GM19351 (cell line): Measurements from ENCODE around the gene C16orf86.

Experiments
- ATAC-seq: cut with Tn5 transposase; IDR thresholded peaks from one replicate; pipeline ENCODE4 v1.9.1; 2021; ENCODE audit warnings: mild to moderate bottlenecking, moderate library complexity; ENCODE audit not compliant: unreplicated experiment

The C16orf86 gene

DNA sequence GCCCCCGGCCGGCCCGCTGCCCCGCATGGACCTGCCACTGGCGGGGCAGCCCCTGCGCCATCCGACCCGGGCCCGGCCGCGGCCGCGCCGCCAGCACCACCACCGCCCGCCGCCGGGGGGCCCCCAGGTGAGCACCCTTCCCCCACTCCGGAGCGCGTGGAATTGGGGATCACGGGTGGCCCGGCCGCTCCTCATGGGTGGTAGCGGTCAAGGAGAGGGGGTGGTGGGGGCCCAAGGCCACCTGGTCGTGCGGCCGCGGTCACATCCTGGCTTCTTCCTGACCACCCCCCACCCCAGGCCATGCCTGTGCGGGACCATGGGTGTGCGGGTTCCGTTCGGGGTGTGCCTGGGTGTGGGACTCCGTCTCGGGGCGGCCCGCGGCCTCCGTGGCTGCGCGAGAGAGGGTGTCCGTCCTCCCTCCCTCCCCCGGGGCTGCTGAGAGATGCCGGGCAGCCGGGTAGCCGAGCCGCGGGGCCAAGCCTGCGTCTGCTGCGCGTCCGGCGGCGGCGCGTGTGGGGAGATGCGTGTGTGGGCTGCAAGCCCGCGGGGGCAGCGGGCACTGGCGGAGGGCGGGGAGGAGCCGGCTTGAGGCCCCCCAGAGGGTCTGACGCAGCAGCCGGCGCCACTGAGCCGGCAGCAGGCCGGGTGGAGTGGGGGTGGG, 13.4 kb upstream of the C16orf86 start:
- ATAC-seq = no peak

DNA sequence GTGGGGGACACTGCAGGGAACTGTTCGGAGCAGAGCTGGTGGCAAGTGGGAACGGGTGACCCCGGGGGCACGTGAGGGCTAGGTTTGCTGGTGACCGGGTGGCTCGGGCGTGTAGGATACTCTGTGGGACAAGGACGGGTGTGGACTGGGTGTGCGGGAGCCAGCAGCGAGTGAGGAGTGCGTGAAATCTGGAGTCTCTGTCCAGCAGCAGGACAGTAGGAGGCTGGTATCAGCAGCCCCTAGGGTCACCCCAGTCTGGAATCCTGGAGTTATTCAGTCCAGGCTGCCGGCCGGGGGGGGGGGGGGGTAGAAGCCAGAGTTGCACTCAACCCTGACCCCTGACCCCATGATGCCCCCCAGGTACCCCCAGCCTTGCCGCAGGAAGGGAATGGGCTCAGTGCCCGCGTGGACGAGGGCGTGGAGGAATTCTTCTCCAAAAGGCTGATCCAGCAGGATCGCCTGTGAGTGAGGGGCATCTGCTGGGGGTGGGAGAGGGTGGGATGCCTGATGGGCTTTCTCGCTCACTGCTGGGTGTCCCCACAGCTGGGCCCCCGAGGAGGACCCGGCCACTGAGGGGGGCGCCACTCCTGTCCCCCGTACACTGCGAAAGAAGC, 12.7 kb upstream of the C16orf86 start:
- ATAC-seq = no peak

DNA sequence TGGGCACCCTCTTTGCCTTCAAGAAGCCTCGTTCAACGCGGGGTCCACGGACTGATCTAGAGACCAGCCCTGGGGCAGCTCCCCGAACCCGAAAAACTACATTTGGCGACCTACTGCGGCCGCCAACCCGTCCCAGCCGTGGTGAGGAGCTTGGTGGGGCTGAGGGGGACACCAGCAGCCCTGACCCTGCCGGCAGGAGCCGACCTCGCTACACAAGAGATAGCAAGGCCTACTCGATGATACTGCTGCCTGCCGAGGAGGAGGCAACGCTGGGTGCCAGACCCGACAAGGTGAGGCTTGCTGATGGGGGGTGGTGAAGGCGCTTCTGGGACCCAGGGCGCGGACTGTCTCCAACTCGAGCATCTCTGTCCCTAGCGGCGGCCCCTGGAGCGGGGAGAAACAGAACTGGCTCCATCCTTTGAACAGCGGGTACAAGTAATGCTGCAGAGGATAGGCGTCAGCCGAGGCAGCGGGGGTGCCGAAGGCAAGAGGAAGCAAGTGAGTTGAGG, 12.2 kb upstream of the C16orf86 start:
- ATAC-seq = no peak

DNA sequence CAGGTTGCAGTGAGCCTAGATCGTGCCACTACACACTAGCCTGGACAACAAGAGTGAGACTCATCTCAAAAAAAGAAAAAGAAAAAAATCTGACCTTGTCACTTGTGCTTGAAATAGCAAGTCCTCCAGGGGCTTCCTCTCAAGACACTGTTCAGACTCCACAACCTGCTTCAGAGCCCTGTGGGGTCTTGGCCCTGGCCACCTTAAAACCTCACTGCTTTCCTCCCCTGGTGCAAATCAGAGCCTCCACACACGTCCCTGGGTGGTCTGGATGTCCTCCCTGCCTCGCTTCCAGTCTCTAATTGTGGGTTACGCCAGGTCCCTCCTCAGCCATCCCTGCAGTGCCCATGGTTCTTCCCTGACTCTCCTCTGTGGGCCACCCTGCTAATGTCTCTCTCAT, 11.3 kb upstream of the C16orf86 start:
- ATAC-seq = no peak

DNA sequence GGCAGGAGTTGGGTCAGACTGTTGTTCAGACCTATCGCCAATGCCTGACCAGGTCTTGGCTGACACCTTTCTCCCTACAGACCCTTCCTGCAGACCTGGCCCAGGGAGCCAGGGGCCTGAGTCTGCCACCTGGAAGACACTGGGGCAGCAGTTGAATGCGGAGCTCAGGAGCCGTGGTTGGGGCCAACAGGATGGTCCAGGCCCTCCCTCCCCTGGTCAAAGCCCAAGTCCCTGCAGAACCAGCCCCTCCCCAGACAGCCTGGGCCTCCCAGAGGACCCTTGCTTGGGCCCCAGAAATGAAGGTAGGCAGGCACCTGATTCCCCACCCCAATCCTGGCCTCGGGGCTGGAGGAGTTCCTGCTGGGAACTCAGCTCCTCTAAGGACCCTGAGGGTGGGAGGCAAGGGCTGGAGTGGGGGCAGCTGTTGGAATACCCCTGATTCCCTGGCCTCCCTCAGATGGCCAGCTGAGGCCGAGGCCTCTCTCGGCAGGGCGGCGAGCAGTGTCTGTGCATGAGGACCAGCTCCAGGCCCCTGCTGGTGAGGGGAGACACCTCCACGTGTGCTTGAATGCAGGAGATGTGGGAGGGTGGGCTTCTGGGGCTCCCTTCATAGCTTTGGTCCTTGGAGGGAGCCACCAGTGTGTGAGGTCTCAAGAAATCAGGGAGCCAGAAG, 10.1 kb upstream of the C16orf86 start:
- no peak for ATAC-seq

DNA sequence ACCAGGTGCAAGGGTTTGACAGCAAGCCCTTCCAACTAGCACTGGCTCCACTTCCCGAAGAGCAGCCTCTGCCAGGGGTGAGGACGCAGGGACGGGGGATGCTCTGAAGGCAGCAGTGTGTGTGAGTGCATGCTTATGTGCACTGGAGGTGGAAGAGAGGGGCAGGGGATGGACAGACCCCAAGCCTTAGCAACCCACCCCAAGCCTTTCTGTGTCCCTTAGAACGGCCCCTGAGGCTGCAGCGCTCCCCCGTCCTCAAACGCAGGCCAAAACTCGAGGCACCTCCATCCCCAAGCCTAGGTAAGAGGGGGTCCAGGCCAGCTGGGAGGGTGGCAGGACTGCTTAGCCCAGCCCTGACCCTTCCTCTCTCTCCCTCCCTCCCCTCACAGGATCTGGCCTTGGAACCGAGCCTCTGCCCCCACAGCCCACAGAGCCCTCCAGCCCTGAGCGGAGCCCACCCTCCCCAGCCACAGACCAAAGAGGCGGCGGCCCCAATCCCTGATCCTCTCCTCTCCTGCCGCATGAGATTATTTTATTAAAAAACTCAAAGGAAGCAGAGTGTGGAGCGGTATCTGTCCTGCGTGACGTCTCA, 9.5 kb upstream of the C16orf86 start:
- ATAC-seq = no peak

DNA sequence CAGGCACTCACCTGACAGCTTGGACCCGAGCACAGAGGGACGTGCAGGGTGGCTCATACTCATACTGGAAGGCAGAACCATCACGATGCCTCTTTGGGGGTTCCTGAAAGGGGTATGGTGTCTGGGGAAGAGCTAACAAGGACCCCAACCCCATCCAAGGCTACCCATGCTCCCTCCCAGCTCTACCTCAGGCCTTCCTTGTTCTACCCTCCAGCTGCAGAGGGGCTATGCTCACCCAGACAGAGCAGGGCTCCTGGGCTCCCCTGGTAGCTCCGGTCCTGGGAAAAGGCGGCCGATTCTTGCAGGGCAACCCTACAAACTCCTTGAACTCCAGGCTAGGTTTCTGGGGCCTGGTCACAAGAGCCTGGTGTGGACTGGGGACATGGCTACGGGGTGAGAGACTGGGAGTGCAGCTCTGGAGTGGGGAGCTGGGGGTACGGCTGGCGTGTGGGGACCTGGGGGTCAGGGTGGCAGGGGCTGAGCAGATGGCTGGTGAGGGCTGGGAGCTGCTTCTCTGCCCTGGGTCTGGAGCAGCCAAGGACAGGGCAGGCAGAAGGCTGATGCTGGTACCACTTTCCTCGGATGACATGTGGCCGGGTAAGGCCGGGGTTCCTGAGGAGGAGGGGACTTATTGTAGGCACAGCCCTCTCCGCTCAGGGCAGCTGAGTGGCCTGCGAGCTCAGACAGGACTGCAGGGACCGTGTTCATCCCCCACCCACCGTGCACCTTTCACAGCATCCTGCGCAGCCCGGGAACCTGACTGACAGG, 8.7 kb upstream of the C16orf86 start:
- no peak for ATAC-seq

DNA sequence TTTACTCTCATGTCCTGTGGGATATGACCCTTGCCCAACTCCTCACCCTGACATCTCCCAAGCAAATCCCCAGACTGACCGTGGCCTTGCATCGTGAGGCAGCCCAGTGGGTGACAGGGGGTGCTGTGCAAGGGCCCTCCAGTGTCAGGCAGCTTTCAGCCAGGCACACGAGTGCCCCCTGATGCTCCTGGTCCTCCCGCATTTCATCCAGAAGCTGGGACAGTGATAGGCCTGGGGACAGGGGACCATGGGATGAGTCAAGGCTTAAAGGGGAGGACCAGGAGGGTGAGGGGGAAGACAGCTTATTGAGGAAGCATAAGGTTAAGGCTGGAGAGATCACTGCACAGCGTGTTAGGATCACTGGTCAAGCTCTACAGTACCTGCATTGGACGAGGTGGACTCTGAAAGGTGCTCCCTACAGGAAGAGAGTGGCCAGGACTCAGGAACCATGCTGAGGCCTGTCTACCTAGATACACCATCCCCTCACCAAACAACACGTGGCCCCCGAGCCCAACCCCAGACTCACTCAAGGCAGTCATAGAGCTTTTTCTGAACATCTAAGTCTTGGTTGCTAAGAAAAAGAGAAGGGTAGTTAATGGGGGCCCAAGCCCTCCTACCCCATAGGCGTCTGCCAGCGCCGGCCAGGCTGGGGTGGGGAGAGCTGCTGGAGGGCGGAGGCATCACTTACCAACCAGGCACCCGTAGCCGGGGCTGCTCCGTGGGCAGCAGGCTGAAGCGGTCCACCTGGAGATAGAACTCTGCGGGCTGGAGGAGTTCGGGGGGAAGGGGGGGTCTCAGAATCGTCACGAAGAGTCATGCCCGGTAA, 7.6 kb upstream of the C16orf86 start:
- no peak for ATAC-seq

DNA sequence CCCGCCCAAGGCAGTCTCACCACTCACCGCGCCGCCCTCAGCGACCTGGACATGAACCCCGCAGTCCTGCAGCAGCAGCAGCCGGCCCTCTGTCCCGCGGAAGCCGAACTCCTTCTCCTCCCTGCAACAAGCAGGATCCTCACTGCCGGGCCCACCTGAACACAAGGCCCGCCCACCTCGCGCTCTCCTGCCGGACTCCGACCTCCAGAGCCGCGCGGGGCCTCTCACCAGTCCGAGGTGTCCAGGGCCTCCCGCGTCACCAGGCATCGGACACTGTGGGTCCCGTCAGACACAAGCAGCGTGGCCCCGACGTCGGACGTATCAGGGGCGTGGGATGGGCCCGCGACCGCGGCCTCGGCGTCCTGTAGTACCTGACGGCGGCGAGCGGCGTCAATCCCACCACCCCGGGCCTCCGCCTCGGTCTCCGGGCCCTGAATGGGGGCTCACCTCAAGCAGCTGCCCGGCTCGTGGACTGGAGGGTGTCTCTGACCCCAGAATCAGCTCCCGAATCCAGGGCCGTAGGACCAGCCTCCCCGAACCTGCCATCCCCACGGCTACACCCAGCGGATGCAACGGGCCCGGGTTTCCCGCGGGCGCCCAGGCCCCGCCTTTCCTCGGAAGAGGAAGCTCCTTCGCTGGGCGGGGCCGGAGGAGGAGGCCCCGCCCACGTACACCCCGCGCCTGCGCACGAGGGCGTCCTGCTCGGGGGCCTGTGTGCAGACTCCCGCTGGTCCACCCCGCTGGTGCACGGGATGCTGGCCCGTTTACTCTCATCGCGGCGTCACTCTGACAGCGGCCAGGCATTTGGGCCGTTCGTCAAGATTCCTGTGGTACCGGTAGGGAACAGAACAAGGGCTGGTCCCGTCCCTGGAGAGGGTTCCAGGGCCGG, 6.7 kb upstream of the C16orf86 start, which contains the start of gene ACD:
Gene ACD, minus strand, starts transcription at position 586 of the 889 bp plus-strand sequence. Its CDS starts 40 bp downstream, at position 546.
- ATAC-seq = peak; percentile 45

DNA sequence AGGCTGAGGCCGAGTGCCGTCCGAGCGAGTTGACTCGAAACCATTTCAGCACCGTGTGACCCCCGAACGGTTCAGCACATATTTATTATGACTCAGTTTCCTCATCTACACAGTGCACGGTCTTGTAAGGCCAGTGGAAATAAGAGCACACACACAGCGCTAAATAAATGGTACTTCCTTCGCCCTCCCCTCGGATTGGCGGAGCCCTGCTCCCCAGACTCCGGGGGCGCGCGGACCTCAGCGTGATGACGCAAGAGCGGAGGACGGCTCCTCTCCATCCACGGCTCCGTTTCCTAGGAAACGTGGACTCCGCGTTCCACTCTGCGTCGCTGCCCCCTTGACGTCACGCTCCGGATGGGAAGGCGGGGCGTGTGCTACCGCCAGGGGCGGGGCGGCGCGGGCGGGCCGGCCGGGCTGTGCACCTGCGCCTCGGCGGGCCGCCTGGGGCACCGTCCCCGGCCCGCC, 6.0 kb upstream of the C16orf86 start, which contains the start of gene PARD6A:
Gene PARD6A, plus strand, starts transcription at position 397 of the 465 bp plus-strand sequence. CDS start 79 bp downstream, outside the sequence.
- peak; percentile 72 for ATAC-seq

DNA sequence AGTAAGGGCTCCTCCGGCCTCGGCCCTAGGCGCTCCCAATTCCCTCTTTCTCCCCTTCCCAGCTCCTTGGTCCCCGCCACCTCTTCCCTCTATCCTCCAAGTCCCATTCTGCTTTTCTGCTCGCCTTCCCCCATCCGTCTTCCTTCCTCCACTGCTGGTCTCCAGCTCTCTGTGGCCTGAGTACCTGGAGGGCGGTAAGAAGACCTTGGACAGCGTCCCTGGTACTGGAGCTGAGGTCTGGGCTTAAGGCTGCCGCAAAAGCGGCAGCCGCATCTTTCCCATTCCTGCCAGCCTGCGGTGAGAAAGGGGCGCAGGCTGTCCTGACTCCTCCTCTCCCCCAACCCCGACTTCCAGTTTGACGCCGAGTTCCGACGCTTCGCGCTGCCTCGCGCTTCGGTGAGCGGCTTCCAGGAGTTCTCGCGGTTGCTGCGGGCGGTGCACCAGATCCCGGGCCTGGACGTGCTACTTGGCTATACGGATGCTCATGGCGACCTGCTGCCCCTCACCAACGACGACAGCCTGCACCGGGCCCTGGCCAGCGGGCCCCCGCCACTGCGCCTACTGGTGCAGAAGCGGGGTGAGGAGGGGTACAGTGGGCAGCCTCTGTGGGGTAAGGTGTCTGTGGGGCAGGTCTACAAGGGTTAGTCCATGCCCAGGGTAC, 5.4 kb upstream of the C16orf86 start:
- ATAC-seq = no peak

DNA sequence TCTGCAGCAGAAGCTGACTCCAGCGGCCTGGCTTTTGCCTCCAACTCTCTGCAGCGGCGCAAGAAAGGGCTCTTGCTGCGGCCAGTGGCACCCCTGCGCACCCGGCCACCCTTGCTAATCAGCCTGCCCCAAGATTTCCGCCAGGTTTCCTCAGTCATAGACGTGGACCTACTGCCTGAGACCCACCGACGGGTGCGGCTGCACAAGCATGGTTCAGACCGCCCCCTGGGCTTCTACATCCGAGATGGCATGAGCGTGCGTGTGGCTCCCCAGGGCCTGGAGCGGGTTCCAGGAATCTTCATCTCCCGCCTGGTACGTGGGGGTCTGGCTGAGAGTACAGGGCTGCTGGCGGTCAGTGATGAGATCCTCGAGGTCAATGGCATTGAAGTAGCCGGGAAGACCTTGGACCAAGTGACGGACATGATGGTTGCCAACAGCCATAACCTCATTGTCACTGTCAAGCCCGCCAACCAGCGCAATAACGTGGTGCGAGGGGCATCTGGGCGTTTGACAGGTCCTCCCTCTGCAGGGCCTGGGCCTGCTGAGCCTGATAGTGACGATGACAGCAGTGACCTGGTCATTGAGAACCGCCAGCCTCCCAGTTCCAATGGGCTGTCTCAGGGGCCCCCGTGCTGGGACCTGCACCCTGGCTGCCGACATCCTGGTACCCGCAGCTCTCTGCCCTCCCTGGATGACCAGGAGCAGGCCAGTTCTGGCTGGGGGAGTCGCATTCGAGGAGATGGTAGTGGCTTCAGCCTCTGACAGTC, 4.5 kb upstream of the C16orf86 start:
- no peak for ATAC-seq

DNA sequence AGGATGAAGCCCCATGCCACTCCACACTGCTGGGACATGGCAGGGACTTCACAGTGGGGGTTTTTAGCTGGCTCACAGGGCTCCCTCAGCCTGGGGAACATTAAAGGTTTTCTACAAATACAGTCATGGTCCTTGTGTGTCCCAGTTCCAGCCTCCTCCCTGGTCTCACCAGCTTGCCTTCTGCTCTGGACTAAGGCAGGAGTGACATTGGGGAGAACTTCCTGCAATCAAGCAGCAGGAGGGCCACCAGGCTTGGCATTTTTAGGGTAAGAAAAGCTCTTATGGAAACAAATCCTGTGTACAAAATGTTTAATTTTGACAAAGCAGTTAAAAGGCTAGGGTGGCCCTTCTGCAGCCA, 4.0 kb upstream of the C16orf86 start:
- ATAC-seq = no peak

DNA sequence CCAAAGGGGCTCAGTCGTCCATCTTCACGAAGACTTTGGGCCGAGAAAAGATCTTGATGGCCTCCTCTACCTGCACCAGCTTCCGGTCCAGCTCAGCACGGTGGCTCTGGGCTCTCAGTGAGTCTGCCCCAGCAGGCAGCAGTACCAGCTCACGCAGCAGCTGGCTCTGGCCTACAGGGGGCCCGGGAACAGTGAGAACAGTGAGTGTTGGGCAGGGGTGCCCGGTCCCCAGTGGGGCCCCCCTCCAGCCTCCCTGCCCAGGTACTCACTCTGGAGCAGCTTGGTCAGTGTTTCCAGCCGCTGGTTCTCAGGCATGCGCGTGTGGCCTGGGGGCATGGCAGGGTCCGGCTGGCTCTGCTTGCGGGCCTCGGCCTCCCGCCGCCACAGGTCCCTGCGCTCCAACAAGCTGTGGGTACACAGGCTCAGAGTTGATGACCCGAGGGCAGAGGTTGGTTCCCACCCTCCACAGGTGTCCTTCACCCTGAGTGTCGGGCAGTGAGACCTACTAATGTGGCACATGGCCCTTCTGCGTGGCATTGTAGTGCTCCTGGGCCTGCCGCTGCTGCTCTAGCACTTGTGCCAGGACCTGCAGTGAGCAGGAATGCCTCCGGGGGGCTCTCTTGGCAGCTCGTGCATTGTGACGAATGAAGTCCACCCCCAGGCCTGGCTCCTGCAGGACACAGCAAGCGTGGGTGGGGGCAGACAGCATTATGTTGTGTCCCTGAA, 3.3 kb upstream of the C16orf86 start:
- ATAC-seq = no peak

DNA sequence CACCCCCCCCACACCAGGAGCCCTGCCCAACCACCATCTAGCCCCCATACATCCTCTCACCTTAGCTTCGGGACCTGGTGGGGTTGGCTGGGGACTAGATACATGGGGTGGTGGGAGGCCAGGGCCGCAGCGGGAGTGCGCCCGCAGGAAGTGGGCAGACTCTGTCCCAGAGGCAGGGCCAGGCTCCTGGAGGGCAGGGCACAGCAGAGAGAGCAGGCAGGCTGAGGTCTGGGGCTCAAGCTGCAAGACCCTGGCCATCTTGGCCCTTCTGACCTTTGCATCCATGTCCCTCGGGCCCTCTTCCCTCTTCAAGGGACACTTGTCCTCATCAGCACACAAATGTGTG, 2.8 kb upstream of the C16orf86 start:
- no peak for ATAC-seq

DNA sequence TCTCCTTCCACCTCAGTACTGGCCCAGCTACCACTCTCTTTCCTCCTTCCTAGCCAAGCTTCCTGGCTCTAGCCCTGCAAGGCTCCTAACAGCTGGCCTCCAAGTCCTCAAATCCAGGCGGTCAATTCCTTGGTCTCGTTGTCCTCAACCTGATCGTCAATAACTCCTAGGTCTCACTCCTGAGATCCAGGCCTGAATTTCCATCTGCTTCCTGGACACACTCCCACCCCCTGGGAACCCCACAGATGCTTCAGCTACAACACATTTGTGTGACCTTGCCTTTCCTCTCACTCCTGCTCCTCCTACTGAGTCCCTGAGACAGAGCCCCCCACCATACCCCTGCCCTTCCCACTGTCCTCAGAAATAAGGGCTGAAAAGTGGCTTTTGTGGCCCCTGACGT, 2.4 kb upstream of the C16orf86 start:
- no peak for ATAC-seq

DNA sequence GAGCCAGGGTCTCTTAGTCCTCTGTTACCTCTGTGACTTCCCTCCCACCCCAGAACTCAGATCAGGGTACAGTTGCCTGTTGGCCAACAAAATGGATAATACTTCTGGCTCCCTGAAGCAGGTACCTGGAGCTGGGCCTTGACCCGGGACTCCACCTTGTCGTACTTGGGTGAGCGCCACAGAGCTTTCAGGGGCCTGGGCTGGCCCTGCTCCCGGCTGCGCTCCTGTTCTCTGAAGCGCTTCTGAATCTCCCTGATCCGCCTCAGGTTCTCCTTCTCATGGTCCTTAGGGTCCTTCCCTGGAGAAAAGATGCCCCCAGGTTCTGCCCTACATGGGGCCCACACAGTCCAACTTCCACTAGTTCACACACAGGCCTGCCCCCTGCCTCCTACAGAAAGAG, 1.7 kb upstream of the C16orf86 start:
- no peak for ATAC-seq
